NCI-H82 (cell line): Measurements from ENCODE around the gene GRAMD1B.
A peak's percentile ranks its signal among the peaks of the same experiment; 100 is the strongest.
"Not testable (repeated sequence)": the region's sequence is repeated elsewhere in the genome, so short reads cannot be mapped to it uniquely, and the experiment has no call there.

ENCODE experiments used
- DNase-seq: peaks from one replicate; lab custom pipeline; 2025; lab: John Stamatoyannopoulos, UW

GRAMD1B gene

GRCh38 chr11:123567466-123567865, 137.4 kb downstream of the GRAMD1B start:
- DNase-seq = no peak

- DNase-seq = no peak
Measured at GRCh38 chr11:123568367-123568870, 138.3 kb downstream of the GRAMD1B start.

- DNase-seq = no peak
Measured at GRCh38 chr11:123569393-123569792, 139.3 kb downstream of the GRAMD1B start.

GRCh38 chr11:123570939-123571580, 141.0 kb downstream of the GRAMD1B start:
- no peak for DNase-seq

- not testable (repeated sequence) for DNase-seq
Measured at GRCh38 chr11:123572791-123573190, 142.7 kb downstream of the GRAMD1B start.

GRCh38 chr11:123573286-123573685, 143.2 kb downstream of the GRAMD1B start:
- DNase-seq = no peak

- no peak for DNase-seq
Measured at GRCh38 chr11:123575441-123575840, 145.4 kb downstream of the GRAMD1B start.

- DNase-seq = no peak
Measured at GRCh38 chr11:123576082-123576481, 146.0 kb downstream of the GRAMD1B start.

GRCh38 chr11:123576501-123576900, 146.4 kb downstream of the GRAMD1B start:
- DNase-seq = no peak

GRCh38 chr11:123577081-123577598, 147.1 kb downstream of the GRAMD1B start:
- DNase-seq = peak; percentile 80

GRCh38 chr11:123578778-123579481, 148.9 kb downstream of the GRAMD1B start:
- DNase-seq = peak; percentile 90

GRCh38 chr11:123579482-123579812, 149.4 kb downstream of the GRAMD1B start:
- DNase-seq = no peak

- no peak for DNase-seq
Measured at GRCh38 chr11:123580137-123580536, 150.1 kb downstream of the GRAMD1B start.

- peak; percentile 68 for DNase-seq
Measured at GRCh38 chr11:123580557-123581275, 150.6 kb downstream of the GRAMD1B start.

GRCh38 chr11:123581651-123582399, 151.8 kb downstream of the GRAMD1B start:
- DNase-seq = no peak

GRCh38 chr11:123582992-123583504, 153.0 kb downstream of the GRAMD1B start:
- no peak for DNase-seq

- no peak for DNase-seq
Measured at GRCh38 chr11:123584186-123584585, 154.1 kb downstream of the GRAMD1B start.

GRCh38 chr11:123584737-123585136, 154.7 kb downstream of the GRAMD1B start:
- DNase-seq = peak; percentile 16

- no peak for DNase-seq
Measured at GRCh38 chr11:123585206-123585605, 155.1 kb downstream of the GRAMD1B start.

- DNase-seq = peak; percentile 23
Measured at GRCh38 chr11:123585706-123586105, 155.6 kb downstream of the GRAMD1B start.

- no peak for DNase-seq
Measured at GRCh38 chr11:123586568-123586967, 156.5 kb downstream of the GRAMD1B start.

GRCh38 chr11:123587044-123587443, 157.0 kb downstream of the GRAMD1B start:
- DNase-seq = no peak
